22Rv1 (cell line): ENCODE measurements around the gene GALNTL6.

Source experiments
- CTCF ChIP-seq: fragments of 450-650 bp; IDR thresholded peaks from 2 replicates; pipeline ENCODE4 v1.5.1; 2017; ENCODE audit warnings: mild to moderate bottlenecking
- ZFX ChIP-seq: fragments of 450-650 bp; IDR thresholded peaks from 2 replicates; pipeline ENCODE4 v1.6.1; 2017; ENCODE audit warnings: antibody characterized with exemption, borderline replicate concordance

DNA sequence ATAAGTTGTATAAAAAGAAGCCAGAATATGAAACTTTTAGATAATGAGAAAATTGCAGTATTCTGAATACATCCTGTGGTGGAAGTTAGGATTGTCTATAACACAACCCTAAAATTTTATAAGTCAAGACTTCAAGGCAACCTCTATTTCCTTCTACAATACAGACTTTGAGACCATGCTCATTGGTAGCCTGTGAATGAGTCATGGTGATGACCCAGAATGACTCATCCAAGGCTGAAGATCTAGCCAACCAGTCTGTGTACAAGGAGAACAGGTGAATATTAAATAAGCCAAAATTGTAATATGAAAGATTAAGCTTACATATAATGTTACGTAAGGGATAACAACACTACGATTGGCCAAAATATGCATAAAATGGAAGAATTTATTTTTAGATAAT is 879.5 kb downstream of the GALNTL6 start:
- TF ChIP-seq CTCF, result no peak
- no peak for TF ChIP-seq ZFX
